SW 1271 (cell line): ENCODE measurements around the gene DDX49.
A peak's percentile ranks its signal among the peaks of the same experiment; 100 is the strongest.
"Not testable (repeated sequence)": the region's sequence is repeated elsewhere in the genome, so short reads cannot be mapped to it uniquely, and the experiment has no call there.

Source experiments
- DNase-seq, 2 experiments: peaks; one replicate each; lab custom pipeline; 2025; lab: John Stamatoyannopoulos, UW

DDX49 gene

GRCh38 chr19:18942692-18943091 is 23.2 kb downstream of the DDX49 start:
- no peak for DNase-seq

GRCh38 chr19:18943465-18943864 is 23.9 kb downstream of the DDX49 start:
- DNase-seq = no peak

- DNase-seq = no peak
Measured at GRCh38 chr19:18945297-18945696, 25.8 kb downstream of the DDX49 start.

- no peak for DNase-seq
Measured at GRCh38 chr19:18946335-18946734, 26.8 kb downstream of the DDX49 start.

- no peak for DNase-seq
Measured at GRCh38 chr19:18946918-18947317, 27.4 kb downstream of the DDX49 start.

- DNase-seq = no peak
Measured at GRCh38 chr19:18948075-18948975, 28.8 kb downstream of the DDX49 start.

GRCh38 chr19:18948976-18949356 is 29.5 kb downstream of the DDX49 start:
- no peak for DNase-seq

- DNase-seq = no peak
Measured at GRCh38 chr19:18949858-18950257, 30.3 kb downstream of the DDX49 start.

- no peak for DNase-seq
Measured at GRCh38 chr19:18951721-18952281, 32.3 kb downstream of the DDX49 start.

- DNase-seq = not testable (repeated sequence)
Measured at GRCh38 chr19:18952364-18953003, 33.0 kb downstream of the DDX49 start.

GRCh38 chr19:18954094-18954493 is 34.6 kb downstream of the DDX49 start:
- no peak for DNase-seq

GRCh38 chr19:18955042-18955441 is 35.5 kb downstream of the DDX49 start:
- no peak for DNase-seq

GRCh38 chr19:18960370-18960769 is 40.9 kb downstream of the DDX49 start:
- no peak for DNase-seq

GRCh38 chr19:18961767-18962620 is 42.5 kb downstream of the DDX49 start:
- DNase-seq = no peak

GRCh38 chr19:18964121-18964520 is 44.6 kb downstream of the DDX49 start:
- no peak for DNase-seq

GRCh38 chr19:18966307-18966706 is 46.8 kb downstream of the DDX49 start:
- no peak for DNase-seq

- no peak for DNase-seq
Measured at GRCh38 chr19:18967358-18968146, 48.0 kb downstream of the DDX49 start.

GRCh38 chr19:18969931-18970659 is 50.6 kb downstream of the DDX49 start:
- DNase-seq = no peak

- DNase-seq = peak in 1 of 2 experiments; percentile 7
Measured at GRCh38 chr19:18972301-18972811, 52.8 kb downstream of the DDX49 start.

GRCh38 chr19:18972851-18973250 is 53.3 kb downstream of the DDX49 start:
- DNase-seq = no peak
